ENCODE results near the gene SCAP. TPM values are rescaled to one million over a fixed set of nuclear protein-coding genes. Genes with fewer than 3 reads are reported as not detected.

SCAP gene
- total RNA-seq, 1 experiment from 2014 or later: 67.6 TPM

DNA sequence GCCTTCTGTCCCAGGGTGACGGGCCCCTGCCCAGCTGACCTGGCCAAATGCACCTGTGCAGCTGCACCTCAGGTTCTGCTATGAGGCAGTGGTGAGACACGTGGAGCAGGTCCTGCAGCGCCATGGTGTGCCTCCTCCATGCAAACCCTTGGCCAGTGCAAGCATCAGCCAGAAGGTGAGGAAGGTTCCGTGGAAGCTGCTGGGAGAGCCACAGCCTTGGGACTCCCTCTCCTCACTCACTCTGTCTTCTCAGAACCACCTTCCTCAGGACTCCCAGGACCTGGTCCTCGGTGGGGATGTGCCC, 63.3 kb downstream of the SCAP start (continued):
- TF ChIP-seq ZBTB33 (IDR thresholded peaks at IDR 0.05; ENCODE audit: extremely low read depth, insufficient replicate concordance, low read length) (no peak), SIN3A (IDR thresholded peaks at IDR 0.05; ENCODE audit: low read depth) (no peak), POLR2AphosphoS5 (IDR thresholded peaks at IDR 0.05; ENCODE audit: low read depth, low read length) (no peak), SP1 (IDR thresholded peaks at IDR 0.05; ENCODE audit: low read depth) (no peak), ZNF274 (IDR thresholded peaks at IDR 0.05; ENCODE audit: low read depth, low read length) (no peak)

- RAD21 ChIA-PET (ENCODE audit: low non-redundant PET in 1 of 2, low total read pairs in 2 of 2, uncharacterized antibody in 2 of 2, unreplicated experiment in 2 of 2): no interaction called here
- peaks cover 16 to 29% of the 10 kb centered on the region in 2 experiments; a peak in 3 of 4 replicates for H3K36me3 ChIP-seq (ENCODE audit: control insufficient read depth in 1 of 2, insufficient read depth in 2 of 2, low read length in 2 of 2)
- H3K9me2 ChIP-seq (ENCODE audit: insufficient read depth): no peaks in the 10 kb centered on the region
- H3K27me3 ChIP-seq (ENCODE audit: insufficient read depth, low read length): no peaks in the 10 kb centered on the region
- intact Hi-C loops (cut with micrococcal nuclease): no loop called here
- no peaks in the 10 kb centered on the region for H3K79me2 ChIP-seq (ENCODE audit: insufficient read depth, low read length)
- no peak for ATAC-seq
- BruUV-seq (replicated peaks): no TSS peak
- no peaks in the 10 kb centered on the region for H4K20me1 ChIP-seq (ENCODE audit: insufficient read depth)
- POLR2A ChIA-PET: no interaction called here
- CTCF ChIA-PET: interaction anchor here (1.6 kb wide), 1 partner anchor 9 kb away, joined by 3 read pairs; no protein-coding TSS in a partner anchor
- DNase-seq (ENCODE audit: low read depth, low spot score): no peak
- H3K4me2 ChIP-seq (ENCODE audit: low read length): no peak overlapping the region
- no peak for TF ChIP-seq CBX3 (IDR thresholded peaks at IDR 0.05; ENCODE audit: low read depth)
- H3K9me3 ChIP-seq (ENCODE audit: control insufficient read depth in 1 of 2, insufficient read depth in 1 of 2, low read depth in 1 of 2, low read length in 2 of 2): no peaks in the 10 kb centered on the region
- no peak overlapping the region for H3K27ac ChIP-seq (ENCODE audit: low read depth, low read length)
- H3K4me3 ChIP-seq (replicated peaks in 1 of 2; ENCODE audit: low read depth in 1 of 2, low read length in 2 of 2): no peak overlapping the region
- no peak overlapping the region for H2AFZ ChIP-seq (ENCODE audit: low read depth, low read length, poor library complexity, severe bottlenecking)
- H3K4me1 ChIP-seq (ENCODE audit: control insufficient read depth in 1 of 2, insufficient read depth in 2 of 2, low read length in 2 of 2): peaks cover 0 to 6% of the 10 kb centered on the region in 2 experiments; a peak in 1 of 4 replicates
- H3K9ac ChIP-seq (ENCODE audit: low read length): no peak overlapping the region
These were observed 63.9 kb downstream of the SCAP start for GRCh38 chr3:47411696-47412452.

Measured in HCT116 (cell line).